A549 (cell line): Measurements from ENCODE around the gene TPO.

ENCODE experiments used
- CEBPB ChIP-seq, 2 experiments: fragments of >200 bp in 1 of 2; sonication (Bioruptor Twin) in 1 of 2; formaldehyde crosslinking in 1 of 2; IDR thresholded peaks; 2 replicates each; pipeline ENCODE4 v1.6.1; 2012 to 2016
- CTCF ChIP-seq: fragments of >200 bp; sonication (Bioruptor Twin); formaldehyde crosslinking; IDR thresholded peaks from 3 replicates; pipeline ENCODE4 v1.5.1; 2016
- EP300 ChIP-seq, 2 experiments: fragments of >200 bp; sonication (Bioruptor Twin); formaldehyde crosslinking; IDR thresholded peaks; 2 replicates in 1 of 2; 3 replicates in 1 of 2; pipeline ENCODE4 v1.6.1; 2016 to 2017
- FOSB ChIP-seq: fragments of 250-450 bp; sonication (Bioruptor Pico); IDR thresholded peaks from 2 replicates; pipeline ENCODE4 v1.5.0; 2020; ENCODE audit warnings: mild to moderate bottlenecking, moderate library complexity
- MAX ChIP-seq: IDR thresholded peaks from 2 replicates; pipeline ENCODE4 v1.6.1; 2012
- SMC3 ChIP-seq: fragments of >200 bp; sonication (Bioruptor Twin); formaldehyde crosslinking; IDR thresholded peaks from 3 replicates; pipeline ENCODE4 v1.6.1; 2018; ENCODE audit warnings: inconsistent platforms
- TFCP2L1 ChIP-seq: fragments of 250-450 bp; sonication (Bioruptor Pico); IDR thresholded peaks from 2 replicates; pipeline ENCODE4 v1.5.0; 2021; ENCODE audit warnings: mild to moderate bottlenecking
- ZSCAN20 ChIP-seq: fragments of 250-450 bp; sonication (Bioruptor Pico); IDR thresholded peaks from 2 replicates; pipeline ENCODE4 v1.8.0; 2022; ENCODE audit warnings: mild to moderate bottlenecking, moderate library complexity

- TF ChIP-seq CTCF, result no peak
- no peak for TF ChIP-seq EP300 (IDR thresholded peaks at IDR 0.05)
- no peak for TF ChIP-seq TFCP2L1 (CRISPR knock-in tag)
- TF ChIP-seq FOSB (CRISPR knock-in tag), result no peak
- TF ChIP-seq CEBPB (IDR thresholded peaks at IDR 0.05), result no peak
- no peak for TF ChIP-seq MAX
- TF ChIP-seq ZSCAN20 (CRISPR knock-in tag), result no peak
- no peak for TF ChIP-seq SMC3
Observed at GRCh38 chr2:1405124-1405523, 8.1 kb upstream of the TPO start.
